ENCODE measurements around the gene TAF15.

The TAF15 gene

GRCh38 chr17:35875072-35875799, 66.0 kb downstream of the TAF15 start:
- DNase-seq = no peak

GRCh38 chr17:35875800-35876139, 66.5 kb downstream of the TAF15 start:
- no peak for DNase-seq

GRCh38 chr17:35876534-35876933, 67.2 kb downstream of the TAF15 start:
- no peak for DNase-seq

- no peak for DNase-seq
Observed at GRCh38 chr17:35877345-35878029, 68.2 kb downstream of the TAF15 start.

- DNase-seq = no peak
Observed at GRCh38 chr17:35878361-35878760, 69.1 kb downstream of the TAF15 start.

- peak; percentile 96 for DNase-seq
Observed at GRCh38 chr17:35879773-35880654, 70.7 kb downstream of the TAF15 start, which contains the start of gene CCL5. Gene CCL5 (minus strand): TSS chr17:35880360.

GRCh38 chr17:35889241-35889640, 80.0 kb downstream of the TAF15 start:
- no peak for DNase-seq

- peak; percentile 89 for DNase-seq
Observed at GRCh38 chr17:35889818-35890773, 80.8 kb downstream of the TAF15 start.

- no peak for DNase-seq
Observed at GRCh38 chr17:35890774-35891155, 81.5 kb downstream of the TAF15 start.

GRCh38 chr17:35891269-35891668, 82.0 kb downstream of the TAF15 start:
- DNase-seq = no peak

- peak; percentile 93 for DNase-seq
Observed at GRCh38 chr17:35892091-35893035, 83.1 kb downstream of the TAF15 start.

- DNase-seq = no peak
Observed at GRCh38 chr17:35893751-35894150, 84.5 kb downstream of the TAF15 start.

- DNase-seq = no peak
Observed at GRCh38 chr17:35894206-35894605, 84.9 kb downstream of the TAF15 start.

- peak; percentile 71 for DNase-seq
Observed at GRCh38 chr17:35895636-35896587, 86.6 kb downstream of the TAF15 start.

Data from suppressor macrophage treated with lipopolysaccharide for 4 hours (primary cell).